Right lobe of liver (tissue), 6 donors: ENCODE results near the gene AKAP13. TPM values are rescaled to one million over a fixed set of nuclear protein-coding genes. Genes with fewer than 3 reads are reported as not detected.

Experiments
- ATAC-seq, 4 donors: fragments of 200-7000 bp; cut with Tn5 transposase; one replicate each; pipeline ENCODE4 v1.9.1; 2020; ENCODE audit warnings: mild to moderate bottlenecking in 4 of 4, moderate library complexity in 4 of 4
- DNase-seq, 3 donors: peaks; one replicate each; pipeline ENCODE4 v3.0.0-alpha.2; 2020
- H3K27ac ChIP-seq, 3 donors: fragments of 200-600 bp; one replicate each; pipeline ENCODE4 v1.8.0; 2022
- H3K27me3 ChIP-seq, 2 donors: fragments of 200-600 bp; one replicate each; pipeline ENCODE4 v1.8.0; 2022
- H3K36me3 ChIP-seq, 4 donors: fragments of 200-600 bp; sonication (generic) in 1 of 4; one replicate each; pipeline versions ENCODE4 v1.5.1 to v1.8.0; 2017 to 2022; ENCODE audit warnings: control low read depth in 1 of 4
- H3K4me1 ChIP-seq, 4 donors: fragments of 200-600 bp; sonication (generic) in 1 of 4; one replicate each; pipeline versions ENCODE4 v1.5.1 to v1.8.0; 2017 to 2022; ENCODE audit warnings: control low read depth in 1 of 4
- H3K4me3 ChIP-seq, 3 donors: fragments of 200-600 bp; one replicate each; pipeline ENCODE4 v1.8.0; 2022
- H3K9me3 ChIP-seq, 4 donors: fragments of 200-600 bp; sonication (generic) in 1 of 4; one replicate each; pipeline versions ENCODE4 v1.5.1 to v1.8.0; 2017 to 2022; ENCODE audit warnings: control low read depth in 1 of 4
- CTCF ChIP-seq, 4 donors: fragments of 200-600 bp in 3 of 4; fragments of 450-650 bp in 1 of 4; IDR thresholded peaks; one replicate each; pipeline versions ENCODE4 v1.5.1 to v1.8.0; 2016 to 2022; ENCODE audit warnings: antibody characterized with exemption in 4 of 4, mild to moderate bottlenecking in 2 of 4
- POLR2A ChIP-seq: fragments of 450-650 bp; IDR thresholded peaks from one replicate; pipeline ENCODE4 v1.6.1; 2017; ENCODE audit warnings: antibody characterized with exemption, mild to moderate bottlenecking
- WGBS: methylation state at CpG from one replicate; pipeline ENCODE4 v1.1.6; 2018; ENCODE audit warnings: low coverage, low lambda C conversion rate; ENCODE audit not compliant: insufficient coverage; ENCODE audit errors: missing lambda C conversion rate; 5-methylcytosine and 5-hydroxymethylcytosine counted together
- intact Hi-C, 2 donors: fragments of 100-400 bp; cut with DNase I; formaldehyde crosslinking; loops; one replicate each; pipeline versions ENCODE4 v1.11.2 to v1.14.1; 2022
- total RNA-seq, 6 experiments: library from RNA; depleted of rRNA in 2 of 6; stranded (reverse); fragments of >200 nt in 2 of 6; fragmentation: NEBNext Ultra II Directional in 3 of 6; extraction: Animal tissue kit (Norgen Biotek cat#: 25700) in 3 of 6; gene quantifications; one replicate each; pipeline versions ENCODE4 v1.1.0 to v1.2.4, GENCODE V29; 2016 to 2023
- donor health status: DM: no; HTN: yes; CAD: no.
- donor health status: DM: no; HTN: no; CAD: no.
- donor health status: DM: no; HTN: no; CAD: no.
- donor health status: DM: no; HTN: yes; CAD: no.
- donor health status: DM: no; HTN: yes; CAD: no.

The AKAP13 gene
- total RNA-seq, 6 experiments from 2014 or later: 50.1 to 73.1 (median 63.9) TPM

DNA sequence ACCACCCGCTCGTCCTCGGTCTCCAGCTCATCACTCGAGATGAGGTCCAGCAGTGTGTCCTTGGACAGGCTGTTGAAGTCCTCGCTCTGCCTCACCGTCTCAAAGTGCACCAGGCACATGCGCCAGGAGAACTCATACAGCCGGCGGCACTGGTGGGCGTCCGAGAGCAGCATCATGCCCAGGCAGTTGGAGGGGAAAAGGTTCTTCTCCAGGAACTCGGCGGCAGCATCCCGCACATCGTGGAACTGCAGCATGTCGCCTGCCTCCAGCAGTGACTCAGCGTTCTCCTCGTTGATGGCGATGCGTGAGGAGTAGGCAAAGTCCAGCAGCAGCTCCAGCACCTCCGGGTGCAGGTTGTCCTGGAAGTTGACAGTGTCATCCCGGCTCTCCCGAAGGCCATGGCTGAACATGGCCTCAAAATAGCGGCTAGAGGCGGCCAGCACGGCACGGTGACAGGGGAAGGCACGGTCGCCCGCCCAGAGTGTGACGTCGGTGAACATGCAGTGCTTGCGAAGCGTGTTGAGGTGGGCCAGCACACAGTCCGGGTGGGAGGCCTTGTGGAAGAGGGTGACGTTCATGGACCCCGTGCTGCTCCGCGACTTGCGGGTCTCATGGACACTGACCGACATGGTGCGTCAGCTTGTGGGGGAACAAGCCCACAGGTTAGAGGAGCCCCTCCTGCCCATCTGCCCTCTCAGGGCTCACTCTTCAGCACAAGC is 388.9 kb downstream of the AKAP13 start:
- intact Hi-C loops: no loop called here
- no peak overlapping the region for H3K4me3 ChIP-seq
- H3K27ac ChIP-seq: peak overlapping the region; percentile 83 to 97 (median 96)
- ATAC-seq (no peak), DNase-seq (no peak)
- H3K27me3 ChIP-seq: no peaks in the 10 kb centered on the region
- no peak for TF ChIP-seq CTCF (IDR thresholded peaks at IDR 0.05)
- TF ChIP-seq POLR2A: no peak
- 96% methylated on average over 9 of the region's 42 CpGs for WGBS
- no peaks in the 10 kb centered on the region for H3K9me3 ChIP-seq
- no peaks in the 10 kb centered on the region for H3K36me3 ChIP-seq
- peaks cover 0 to 62% (median 29%) of the 10 kb centered on the region in 4 donors for H3K4me1 ChIP-seq

- peak; percentile 70 to 86 (median 85) for DNase-seq
Measured at GRCh38 chr15:85770096-85771041, 390.0 kb downstream of the AKAP13 start.

DNA sequence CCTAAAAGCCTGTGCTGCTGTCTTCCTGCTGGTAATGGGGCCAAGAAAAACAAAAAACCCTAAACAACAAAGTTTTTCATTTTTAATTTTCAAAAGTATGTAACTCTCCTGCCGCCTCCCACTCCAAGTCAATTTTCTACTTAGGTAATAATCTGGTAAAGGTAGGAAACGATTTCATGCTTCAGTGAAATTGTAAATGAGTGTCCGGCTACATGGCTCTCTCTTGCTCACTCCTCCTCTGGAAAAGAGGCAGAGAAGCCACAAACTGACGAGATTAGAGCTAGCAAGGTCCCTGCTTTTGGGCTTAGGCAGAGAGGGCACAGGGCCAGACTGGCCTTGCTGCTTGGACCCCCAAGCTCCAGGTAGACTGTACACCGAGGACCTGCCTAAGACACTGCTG is 390.9 kb downstream of the AKAP13 start:
- DNase-seq: no peak
- intact Hi-C loops: no loop called here
- Histone ChIP-seq H3K4me1 (peaks cover 0 to 43% (median 19%) of the 10 kb centered on the region in 4 donors), H3K27ac (peak overlapping the region; percentile 83 to 97 (median 96)), H3K36me3 (no peaks in the 10 kb centered on the region), H3K4me3 (no peak overlapping the region), H3K27me3 (no peaks in the 10 kb centered on the region), H3K9me3 (no peaks in the 10 kb centered on the region)
- 64% methylated on average over 4 of the region's 5 CpGs for WGBS
- TF ChIP-seq POLR2A: no peak
- TF ChIP-seq CTCF (IDR thresholded peaks at IDR 0.05): no peak
- ATAC-seq: no peak

More at GRCh38 chr15:85770096-85771041, 390.0 kb downstream of the AKAP13 start:
- Histone ChIP-seq H3K27ac (peak overlapping the region; percentile 83 to 97 (median 96)), H3K4me3 (no peak overlapping the region), H3K4me1 (peaks cover 0 to 52% (median 23%) of the 10 kb centered on the region in 4 donors), H3K36me3 (no peaks in the 10 kb centered on the region), H3K9me3 (no peaks in the 10 kb centered on the region), H3K27me3 (no peaks in the 10 kb centered on the region)
- intact Hi-C loops: no loop called here
- TF ChIP-seq CTCF (IDR thresholded peaks at IDR 0.05) (no peak), POLR2A (peak; percentile 12)
- peak; percentile 51 to 67 (median 54) for ATAC-seq
- WGBS: 79% methylated on average over 12 of the region's 21 CpGs

DNA sequence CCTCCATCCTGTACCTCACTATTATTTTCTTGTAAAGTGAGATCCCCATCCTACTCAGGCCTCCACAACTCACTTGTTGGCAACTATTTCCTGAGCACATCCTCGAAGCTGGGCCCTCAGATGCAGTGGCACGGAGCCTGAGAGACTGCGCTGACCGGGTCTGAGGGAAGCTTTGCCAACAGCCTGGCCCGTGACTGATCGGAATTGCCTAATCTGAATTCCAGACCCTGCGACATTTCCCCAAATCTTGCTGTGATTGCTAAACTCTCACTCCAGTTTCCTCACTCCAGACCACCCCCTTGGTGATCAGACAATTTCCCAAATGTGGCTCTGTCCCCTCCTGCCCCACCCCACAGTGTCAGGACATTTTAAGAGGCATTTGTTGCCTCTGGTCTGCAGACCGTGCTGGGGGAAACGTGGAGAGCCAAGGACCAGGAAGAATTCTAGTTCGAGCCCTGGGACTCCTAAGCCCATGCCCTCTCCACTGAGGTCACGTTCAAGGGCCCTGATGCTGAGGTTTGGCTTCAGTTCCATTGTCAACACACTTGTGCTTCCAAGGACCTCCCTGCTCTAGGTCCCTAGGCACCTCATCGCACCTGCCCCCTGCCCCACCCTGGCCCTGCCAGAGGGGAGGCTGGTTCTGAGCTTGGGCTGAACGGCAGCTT is 391.5 kb downstream of the AKAP13 start:
- intact Hi-C loops: no loop called here
- Histone ChIP-seq H3K4me1 (peaks cover 0 to 39% (median 17%) of the 10 kb centered on the region in 4 donors), H3K27me3 (no peaks in the 10 kb centered on the region), H3K4me3 (no peak overlapping the region), H3K9me3 (no peaks in the 10 kb centered on the region), H3K36me3 (no peaks in the 10 kb centered on the region), H3K27ac (peak overlapping the region; percentile 83 to 97 (median 96))
- peak; percentile 80 to 86 (median 81) for DNase-seq
- TF ChIP-seq CTCF (IDR thresholded peaks at IDR 0.05) (no peak), POLR2A (no peak)
- 20% methylated on average over 11 of the region's 13 CpGs for WGBS
- ATAC-seq: peak; percentile 62 to 74 (median 64)
